ENCODE measurements around the gene RTN4. TPM values are rescaled to one million over a fixed set of nuclear protein-coding genes. Genes with fewer than 3 reads are reported as not detected.
A peak's percentile ranks its signal among the peaks of the same experiment; 100 is the strongest.

RTN4 gene
- total and polyA plus RNA-seq, 2 experiments from 2014 or later: 284 to 455 TPM

DNA sequence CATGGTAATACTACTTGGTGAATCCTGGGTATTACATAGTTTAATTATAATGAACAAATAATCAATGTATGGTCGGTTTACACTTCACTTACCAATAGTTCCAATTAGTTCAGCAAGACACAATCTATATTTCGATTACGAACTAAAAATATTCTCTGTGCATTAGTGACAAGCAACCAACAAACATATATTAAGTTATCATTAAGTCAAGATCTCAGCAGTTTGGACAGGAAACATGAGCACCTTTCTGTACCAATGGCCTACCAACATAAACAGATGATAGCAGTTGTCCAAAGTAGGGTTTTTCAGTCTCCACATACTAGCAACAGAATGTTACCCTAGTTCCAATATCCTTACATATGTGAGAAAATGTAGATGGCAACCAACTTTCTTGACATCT, 32.8 kb downstream of the RTN4 start:
- peaks cover 21% of the 10 kb centered on the region for H3K4me1 ChIP-seq (ENCODE audit: insufficient read depth)
- no peak for DNase-seq (ENCODE audit: low spot score)
- peaks cover 79% of the 10 kb centered on the region for H4K20me1 ChIP-seq (ENCODE audit: insufficient read depth, poor library complexity, severe bottlenecking)
- no peak overlapping the region for H3K4me2 ChIP-seq
- H3K27me3 ChIP-seq: no peaks in the 10 kb centered on the region
- TF ChIP-seq EZH2 (IDR thresholded peaks at IDR 0.05; ENCODE audit: borderline replicate concordance) (no peak), EZH2phosphoT487 (IDR thresholded peaks at IDR 0.05; ENCODE audit: low read depth, severe bottlenecking, unreplicated experiment) (no peak)
- TF ChIP-seq, protein P1, sequence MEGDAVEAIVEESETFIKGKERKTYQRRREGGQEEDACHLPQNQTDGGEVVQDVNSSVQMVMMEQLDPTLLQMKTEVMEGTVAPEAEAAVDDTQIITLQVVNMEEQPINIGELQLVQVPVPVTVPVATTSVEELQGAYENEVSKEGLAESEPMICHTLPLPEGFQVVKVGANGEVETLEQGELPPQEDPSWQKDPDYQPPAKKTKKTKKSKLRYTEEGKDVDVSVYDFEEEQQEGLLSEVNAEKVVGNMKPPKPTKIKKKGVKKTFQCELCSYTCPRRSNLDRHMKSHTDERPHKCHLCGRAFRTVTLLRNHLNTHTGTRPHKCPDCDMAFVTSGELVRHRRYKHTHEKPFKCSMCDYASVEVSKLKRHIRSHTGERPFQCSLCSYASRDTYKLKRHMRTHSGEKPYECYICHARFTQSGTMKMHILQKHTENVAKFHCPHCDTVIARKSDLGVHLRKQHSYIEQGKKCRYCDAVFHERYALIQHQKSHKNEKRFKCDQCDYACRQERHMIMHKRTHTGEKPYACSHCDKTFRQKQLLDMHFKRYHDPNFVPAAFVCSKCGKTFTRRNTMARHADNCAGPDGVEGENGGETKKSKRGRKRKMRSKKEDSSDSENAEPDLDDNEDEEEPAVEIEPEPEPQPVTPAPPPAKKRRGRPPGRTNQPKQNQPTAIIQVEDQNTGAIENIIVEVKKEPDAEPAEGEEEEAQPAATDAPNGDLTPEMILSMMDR (IDR thresholded peaks at IDR 0.05; ENCODE audit: poor library complexity): no peak
- H3K4me3 ChIP-seq: no peak overlapping the region
- WGBS (ENCODE audit: low lambda C conversion rate, missing lambda C conversion rate): 97% methylated on average over 3 of the region's 3 CpGs
- H3K9me2 ChIP-seq (replicated peaks; ENCODE audit: insufficient read depth): no peaks in the 10 kb centered on the region
- H2AFZ ChIP-seq: no peak overlapping the region
- H3K9me3 ChIP-seq (ENCODE audit: low read depth): no peaks in the 10 kb centered on the region
- no peak overlapping the region for H3K27ac ChIP-seq
- no peaks in the 10 kb centered on the region for H3K36me3 ChIP-seq (replicated peaks; ENCODE audit: insufficient read depth, low read depth)
- peaks cover 98% of the 10 kb centered on the region for H3K79me2 ChIP-seq

DNA sequence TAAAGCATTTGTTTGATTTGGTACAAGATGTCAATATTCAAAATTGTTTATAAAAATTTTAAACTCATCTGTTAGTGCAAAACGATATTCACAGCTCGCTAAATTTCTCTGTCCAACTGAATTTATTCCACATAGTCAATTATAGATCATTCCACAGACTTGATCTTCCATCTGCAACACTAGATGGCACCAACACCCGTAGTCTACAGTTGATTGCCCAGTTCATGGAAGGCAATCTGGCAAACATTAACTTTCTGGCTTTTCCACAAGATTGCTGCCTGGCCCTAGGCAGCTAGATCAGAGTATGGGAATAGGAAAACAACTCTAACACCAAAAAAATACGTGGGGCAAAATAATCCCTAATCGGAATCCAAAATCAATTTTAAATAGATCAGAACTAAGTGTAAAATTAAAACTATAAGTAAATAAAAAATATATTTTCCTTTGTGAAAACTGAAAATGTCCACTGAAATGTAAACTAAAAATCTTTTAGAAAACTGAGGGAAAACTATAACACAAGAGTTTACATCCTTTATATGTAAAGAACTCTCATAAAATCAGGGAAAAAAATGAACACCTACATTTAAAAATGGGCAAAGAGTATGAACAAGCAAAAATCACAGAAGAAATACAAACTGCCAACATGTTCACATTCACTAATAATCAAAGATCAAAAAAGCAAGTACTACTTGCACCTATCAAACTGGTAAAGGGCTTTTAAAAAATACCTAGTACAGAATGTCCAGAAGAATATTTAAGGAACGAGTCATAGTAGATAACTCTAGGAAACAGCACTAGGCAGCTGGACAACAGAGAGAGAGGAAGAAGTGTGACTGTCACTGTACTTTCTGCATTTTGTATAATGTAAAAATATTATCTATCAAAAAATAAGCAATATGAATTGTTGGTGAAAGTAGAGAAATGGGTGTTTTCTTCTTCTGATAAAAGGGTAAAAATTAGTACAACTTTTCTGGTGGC, 35.0 kb downstream of the RTN4 start:
- H3K4me2 ChIP-seq: peak overlapping the region; percentile 44
- H4K20me1 ChIP-seq (ENCODE audit: insufficient read depth, poor library complexity, severe bottlenecking): peaks cover 82% of the 10 kb centered on the region
- no peaks in the 10 kb centered on the region for H3K9me3 ChIP-seq (ENCODE audit: low read depth)
- TF ChIP-seq, protein P1 (IDR thresholded peaks at IDR 0.05; ENCODE audit: poor library complexity): peak; percentile 70
- no peak for TF ChIP-seq EZH2 (IDR thresholded peaks at IDR 0.05; ENCODE audit: borderline replicate concordance)
- no peaks in the 10 kb centered on the region for H3K36me3 ChIP-seq (replicated peaks; ENCODE audit: insufficient read depth, low read depth)
- DNase-seq (ENCODE audit: low spot score): peak; percentile 79
- no peaks in the 10 kb centered on the region for H3K9me2 ChIP-seq (replicated peaks; ENCODE audit: insufficient read depth)
- WGBS (ENCODE audit: low lambda C conversion rate, missing lambda C conversion rate): 45% methylated on average over 6 of the region's 6 CpGs
- H3K27ac ChIP-seq: no peak overlapping the region
- no peak overlapping the region for H2AFZ ChIP-seq
- H3K27me3 ChIP-seq: no peaks in the 10 kb centered on the region
- no peak overlapping the region for H3K4me3 ChIP-seq
- H3K4me1 ChIP-seq (ENCODE audit: insufficient read depth): peaks cover 41% of the 10 kb centered on the region
- peaks cover 98% of the 10 kb centered on the region for H3K79me2 ChIP-seq

DNA sequence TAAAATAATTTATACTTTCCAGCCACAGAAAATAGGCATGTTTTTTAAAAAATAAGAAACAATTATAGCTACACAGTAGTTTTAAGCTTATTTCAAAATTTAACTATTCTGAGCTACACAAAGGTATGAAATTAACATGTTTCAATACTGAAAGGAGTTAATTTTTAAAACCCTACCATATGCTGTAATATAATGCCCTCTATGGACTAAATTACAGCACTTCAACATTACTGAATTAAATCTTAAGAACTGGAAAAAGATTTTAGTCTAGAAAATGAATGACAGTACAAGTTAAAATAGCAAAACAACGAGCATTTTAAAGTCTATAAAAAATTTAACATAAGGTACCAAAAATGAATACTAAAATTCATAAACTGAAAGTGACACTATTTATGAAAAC, 36.3 kb downstream of the RTN4 start:
- Histone ChIP-seq H3K9me2 (replicated peaks; ENCODE audit: insufficient read depth) (no peaks in the 10 kb centered on the region), H3K4me3 (no peak overlapping the region), H3K36me3 (replicated peaks; ENCODE audit: insufficient read depth, low read depth) (no peaks in the 10 kb centered on the region), H3K9me3 (ENCODE audit: low read depth) (no peaks in the 10 kb centered on the region), H3K27ac (peak overlapping the region; percentile 81), H3K27me3 (no peaks in the 10 kb centered on the region), H4K20me1 (ENCODE audit: insufficient read depth, poor library complexity, severe bottlenecking) (peaks cover 90% of the 10 kb centered on the region), H3K4me1 (ENCODE audit: insufficient read depth) (peaks cover 42% of the 10 kb centered on the region), H3K79me2 (peaks cover 98% of the 10 kb centered on the region), H2AFZ (no peak overlapping the region), H3K4me2 (peak overlapping the region; percentile 74)
- WGBS (ENCODE audit: low lambda C conversion rate, missing lambda C conversion rate): 80% methylated on average over 1 of the region's 1 CpG
- DNase-seq (ENCODE audit: low spot score): no peak
- TF ChIP-seq, protein P1 (IDR thresholded peaks at IDR 0.05; ENCODE audit: poor library complexity): peak; percentile 42
- TF ChIP-seq EZH2 (IDR thresholded peaks at IDR 0.05; ENCODE audit: borderline replicate concordance) (no peak), EZH2phosphoT487 (IDR thresholded peaks at IDR 0.05; ENCODE audit: low read depth, severe bottlenecking, unreplicated experiment) (no peak)
